Activated CD8-positive, alpha-beta memory T cell treated with anti-CD3 and anti-CD28 coated beads, Interleukin-2, amount 50 U/mL, for 24 hours (primary cell): ENCODE measurements around the gene ELOB.

Source experiments
- DNase-seq: peaks from one replicate; pipeline ENCODE4 v3.0.0-alpha.2; 2020; ENCODE audit errors: extremely low read depth

Gene ELOB

GRCh38 chr16:2783581-2784357 lies 6.7 kb upstream of the ELOB start:
- DNase-seq, result no peak

GRCh38 chr16:2782583-2783351 lies 5.7 kb upstream of the ELOB start:
- DNase-seq, result no peak

- DNase-seq, result no peak
Observed at GRCh38 chr16:2779978-2780898, 3.2 kb upstream of the ELOB start.

GRCh38 chr16:2779151-2779920 lies 2.3 kb upstream of the ELOB start:
- no peak for DNase-seq

DNA sequence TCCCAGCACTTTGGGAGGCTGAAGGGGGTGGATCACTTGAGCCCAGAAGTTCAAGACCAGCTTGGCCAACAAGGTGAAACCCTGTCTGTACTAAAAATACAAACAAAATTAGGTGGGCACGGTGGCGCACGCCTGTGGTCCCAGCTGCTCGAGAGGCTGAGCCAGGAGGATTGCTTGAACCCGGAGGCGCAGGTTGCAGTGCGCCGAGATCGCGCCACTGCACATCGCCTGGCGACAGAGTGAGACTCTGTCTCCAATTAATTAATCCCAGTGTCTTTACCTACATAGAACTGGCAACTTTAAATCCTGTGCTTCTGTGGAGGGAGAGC lies 1.5 kb upstream of the ELOB start:
- no peak for DNase-seq

DNA sequence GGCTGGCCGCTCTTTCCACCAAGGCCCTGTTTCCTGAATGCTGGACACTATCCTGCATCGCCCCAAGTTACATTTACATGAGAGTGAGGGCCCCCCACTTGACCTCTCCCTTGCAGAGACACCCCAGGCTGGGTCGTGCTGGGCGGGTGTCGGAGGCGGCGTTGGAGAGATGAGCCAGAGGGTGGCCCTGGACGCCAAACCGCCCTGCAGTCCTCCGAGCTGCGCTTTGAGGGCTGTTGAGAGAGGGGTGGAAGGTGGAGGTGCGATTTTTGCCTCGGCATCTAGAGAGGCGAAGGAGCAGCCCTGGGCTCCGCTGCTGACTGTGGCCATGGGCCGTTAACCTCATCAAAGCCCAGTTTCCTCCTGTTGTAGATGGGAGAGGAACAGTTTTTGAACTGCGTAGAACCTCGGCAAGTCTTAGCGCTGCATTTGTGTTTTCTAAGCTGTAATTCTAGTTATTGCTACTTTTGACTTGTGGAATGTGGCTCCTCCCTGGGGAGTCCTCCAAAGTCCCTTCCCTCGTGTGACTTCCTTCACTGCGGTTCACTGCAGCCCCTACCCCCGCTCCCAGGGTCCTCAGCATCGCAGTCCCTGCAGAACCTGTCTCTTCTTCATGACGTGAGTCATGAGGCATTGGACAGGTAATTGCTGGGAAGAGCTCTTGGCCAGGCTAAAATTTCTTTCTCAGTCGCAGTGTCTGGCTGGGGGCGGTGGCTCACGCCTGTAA lies 986 bp upstream of the ELOB start:
- no peak for DNase-seq

GRCh38 chr16:2776500-2777139 lies 460 bp downstream of the ELOB start:
- DNase-seq, result no peak

- DNase-seq, result no peak
Observed at GRCh38 chr16:2775765-2776499, 1.1 kb downstream of the ELOB start.

GRCh38 chr16:2775131-2775716 lies 1.9 kb downstream of the ELOB start:
- no peak for DNase-seq

DNA sequence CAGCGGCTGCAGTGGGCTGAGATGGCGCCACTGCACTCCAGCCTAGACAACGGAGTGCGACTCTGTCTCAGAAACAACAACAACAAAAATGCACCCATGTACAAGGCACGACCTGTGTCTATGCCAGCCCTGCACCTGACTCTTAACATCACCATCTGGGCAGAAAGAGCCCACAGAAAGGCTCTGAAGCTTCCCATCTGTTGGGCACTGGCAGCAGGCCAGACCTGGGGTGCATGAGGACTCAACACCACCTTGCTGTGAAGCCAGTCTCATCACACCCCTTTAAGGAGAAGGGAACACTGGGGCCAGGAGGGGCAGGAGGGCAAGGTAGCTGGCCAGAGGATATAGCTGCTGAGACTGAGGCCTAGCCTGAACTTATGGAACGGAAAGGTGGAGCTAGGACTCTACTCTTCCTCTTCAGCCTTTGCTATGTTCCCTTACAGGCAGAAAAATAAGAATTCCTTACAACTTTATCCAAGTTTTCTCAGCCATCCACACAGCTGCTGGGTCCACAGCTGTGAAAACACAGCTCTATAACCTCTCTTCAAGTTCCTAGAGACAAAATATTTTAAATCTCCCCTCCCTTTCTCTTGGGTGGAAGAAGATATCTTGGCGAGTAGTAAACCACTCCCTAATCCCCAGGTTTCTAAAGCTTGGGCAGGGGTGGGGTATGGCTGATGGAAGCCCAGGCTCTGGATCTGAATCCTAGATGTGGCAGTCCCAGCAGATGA lies 2.8 kb downstream of the ELOB start:
- DNase-seq, result no peak

GRCh38 chr16:2773188-2773968 lies 3.7 kb downstream of the ELOB start:
- DNase-seq, result no peak

DNA sequence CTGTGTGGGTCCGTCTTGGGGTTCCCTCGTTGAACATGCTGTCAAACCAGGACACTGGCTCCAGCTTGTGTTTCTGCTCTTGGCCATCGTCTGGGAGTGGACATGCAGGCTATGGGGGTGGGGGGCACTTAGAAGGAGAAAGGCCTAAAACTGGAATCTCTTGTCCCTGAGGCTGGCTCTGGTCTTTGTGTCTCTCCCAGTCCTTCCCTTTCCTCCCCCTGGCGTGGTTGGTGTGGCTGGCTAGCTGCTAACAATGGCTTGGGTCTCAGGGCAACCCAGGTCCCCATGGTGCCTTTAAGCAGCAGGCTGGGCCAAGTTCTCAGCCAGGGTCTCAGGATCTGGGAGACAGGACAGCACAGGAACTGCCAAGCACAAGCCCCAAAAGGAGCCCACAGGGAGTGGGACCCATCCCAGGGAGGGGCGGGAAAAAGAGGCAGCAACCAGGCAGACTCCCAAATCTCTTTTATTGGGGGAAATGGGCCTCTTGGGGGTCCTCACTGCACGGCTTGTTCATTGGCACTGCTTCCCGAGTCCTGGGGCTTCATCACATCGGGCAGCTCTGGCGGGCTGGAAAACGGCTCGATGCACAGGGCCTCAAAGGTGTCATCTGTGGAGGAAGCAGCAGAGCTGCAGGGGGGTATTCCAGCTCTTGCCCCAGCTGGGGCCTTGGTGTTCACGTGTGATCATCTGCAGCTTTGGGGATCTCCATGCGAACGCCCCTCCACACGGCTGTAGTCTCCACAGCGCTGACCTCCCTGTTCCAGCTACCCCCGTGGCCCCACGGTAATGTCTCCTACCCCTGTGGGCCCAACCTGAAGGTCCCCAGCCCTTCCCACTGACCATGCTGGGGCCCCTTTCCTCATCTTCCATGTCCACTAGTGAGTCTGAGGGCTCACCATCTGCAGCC lies 5.3 kb downstream of the ELOB start:
- no peak for DNase-seq

DNA sequence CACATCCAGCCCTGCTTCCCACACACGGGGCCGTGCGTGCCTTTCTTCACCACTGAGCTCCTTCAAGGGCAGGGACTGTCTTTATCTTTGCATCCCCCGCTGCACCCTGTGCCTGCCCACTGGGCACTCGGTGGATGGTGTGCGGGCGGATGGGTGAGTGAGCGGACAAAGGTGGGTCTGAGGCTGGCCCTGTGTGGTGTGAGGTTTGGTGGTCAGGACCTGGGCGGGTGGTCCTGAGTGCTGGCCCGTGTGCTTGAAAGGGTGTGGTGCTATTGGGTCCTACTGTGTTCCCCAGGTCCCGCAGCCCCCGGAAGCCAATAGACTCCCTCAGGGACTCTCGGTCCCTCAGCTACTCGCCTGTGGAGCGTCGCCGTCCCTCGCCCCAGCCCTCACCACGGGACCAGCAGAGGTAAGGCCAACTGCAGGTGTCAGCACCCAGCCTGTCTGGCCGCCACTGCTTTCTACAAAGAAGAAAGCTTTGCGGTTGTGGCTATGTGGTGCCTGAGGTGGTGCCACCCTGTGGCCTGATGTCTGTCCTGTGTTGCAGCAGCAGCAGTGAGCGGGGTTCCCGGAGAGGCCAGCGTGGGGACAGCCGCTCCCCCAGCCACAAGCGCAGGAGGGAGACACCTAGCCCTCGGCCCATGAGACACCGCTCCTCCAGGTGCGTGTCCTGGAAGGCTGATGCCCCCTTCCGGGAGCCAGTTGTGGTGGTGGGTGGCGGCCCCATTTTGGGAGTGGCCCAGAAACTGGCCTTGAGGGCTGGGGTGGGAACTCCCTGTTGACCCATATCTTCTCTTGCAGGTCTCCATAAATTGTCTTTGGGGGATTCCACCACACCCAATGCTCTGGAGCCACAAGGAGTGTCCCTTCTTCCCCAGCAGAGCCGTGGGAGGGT lies 6.8 kb downstream of the ELOB start:
- no peak for DNase-seq

- DNase-seq, result no peak
Observed at GRCh38 chr16:2769675-2770056, 7.4 kb downstream of the ELOB start.

GRCh38 chr16:2769100-2769529 lies 8.0 kb downstream of the ELOB start:
- DNase-seq, result no peak
